ENCODE results near the gene NPW. TPM values are rescaled to one million over a fixed set of nuclear protein-coding genes. Genes with fewer than 3 reads are reported as not detected.

Gene NPW
- total and polyA plus RNA-seq, 8 donors = 0.43 to 2.7 (median 0.82) TPM

- Histone ChIP-seq H3K4me3 (peak within 1 kb of the TSS in 2 of 4 donors; percentile 21 to 36), H3K36me3 (peaks cover 0 to 3% (median 0%) of the 10 kb centered on the region in 3 donors), H3K4me1 (peaks cover 14 to 27% (median 18%) of the 10 kb centered on the region in 3 donors), H3K9me3 (no peaks in the 10 kb centered on the region), H3K27me3 (peaks cover 0 to 11% (median 0%) of the 10 kb centered on the region in 4 donors), H3K27ac (no peak within 1 kb of the TSS)
- 4 to 5% methylated on average over 22 to 67 of the region's 67 CpGs for WGBS, 2 donors
- DNase-seq (peak in 2 of 6 donors; percentile 63 to 77), ATAC-seq (peak in 1 of 4 donors; percentile 36), FAIRE-seq (no peak)
- no peak for TF ChIP-seq CTCF (IDR thresholded peaks at IDR 0.05)
- intact Hi-C loops (cut with DNase I) = no loop called here
These were observed 30.1 kb upstream of the NPW start, which contains the start of gene SYNGR3 for GRCh38 chr16:1989209-1990100. SYNGR3 (plus strand) TSS chr16:1989970; CDS start chr16:1990103, 133 bp downstream.

- H3K27me3 ChIP-seq = peaks cover 0 to 11% (median 0%) of the 10 kb centered on the region in 4 donors
- DNase-seq (peak in 1 of 6 donors; percentile 80), ATAC-seq (no peak), FAIRE-seq (no peak)
- H3K27ac ChIP-seq = no peak overlapping the region
- no peaks in the 10 kb centered on the region for H3K9me3 ChIP-seq
- intact Hi-C loops (cut with DNase I) = no loop called here
- H3K4me3 ChIP-seq = peak overlapping the region in 2 of 4 donors; percentile 21 to 36
- no peak for TF ChIP-seq CTCF (IDR thresholded peaks at IDR 0.05)
- peaks cover 14 to 23% (median 14%) of the 10 kb centered on the region in 3 donors for H3K4me1 ChIP-seq
- 0 to 1% methylated on average over 7 to 25 of the region's 25 CpGs for WGBS, 2 donors
- peaks cover 0 to 3% (median 0%) of the 10 kb centered on the region in 3 donors for H3K36me3 ChIP-seq
These were observed 29.6 kb upstream of the NPW start for GRCh38 chr16:1990101-1990350.

- H3K4me3 ChIP-seq = peak overlapping the region in 2 of 4 donors; percentile 21 to 36
- FAIRE-seq = no peak
- peaks cover 10 to 17% (median 14%) of the 10 kb centered on the region in 3 donors for H3K4me1 ChIP-seq
- DNase-seq = peak in 3 of 6 donors; percentile 80 to 86 (median 80)
- ATAC-seq = peak; percentile 10 to 48 (median 34)
- WGBS, 2 donors = 11% methylated on average over 39 to 50 of the region's 50 CpGs
- peaks cover 0 to 3% (median 0%) of the 10 kb centered on the region in 3 donors for H3K36me3 ChIP-seq
- H3K9me3 ChIP-seq = no peaks in the 10 kb centered on the region
- H3K27ac ChIP-seq = no peak overlapping the region
- no peak for TF ChIP-seq CTCF (IDR thresholded peaks at IDR 0.05)
- peaks cover 0 to 11% (median 0%) of the 10 kb centered on the region in 4 donors for H3K27me3 ChIP-seq
- intact Hi-C loops (cut with DNase I) = no loop called here
These were observed 29.0 kb upstream of the NPW start for GRCh38 chr16:1990351-1991134.

GRCh38 chr16:1991135-1991551, 28.4 kb upstream of the NPW start:
- WGBS, 2 donors = 22 to 32% methylated on average over 18 of the region's 18 CpGs
- TF ChIP-seq CTCF (IDR thresholded peaks at IDR 0.05) = no peak
- H3K27me3 ChIP-seq = peaks cover 0 to 11% (median 0%) of the 10 kb centered on the region in 4 donors
- FAIRE-seq (no peak), DNase-seq (peak in 3 of 6 donors; percentile 45 to 74 (median 63)), ATAC-seq (peak in 1 of 4 donors; percentile 1)
- H3K4me3 ChIP-seq = no peak overlapping the region
- no peaks in the 10 kb centered on the region for H3K9me3 ChIP-seq
- intact Hi-C loops (cut with DNase I) = no loop called here
- H3K27ac ChIP-seq = no peak overlapping the region
- H3K36me3 ChIP-seq = no peaks in the 10 kb centered on the region
- H3K4me1 ChIP-seq = peaks cover 10 to 17% (median 14%) of the 10 kb centered on the region in 3 donors
